GM19372 (cell line): Measurements from ENCODE around the gene RNF26.
A peak's percentile ranks its signal among the peaks of the same experiment; 100 is the strongest.
"Not testable (repeated sequence)": the region's sequence is repeated elsewhere in the genome, so short reads cannot be mapped to it uniquely, and the experiment has no call there.

Source experiments
- ATAC-seq: cut with Tn5 transposase; IDR thresholded peaks from one replicate; pipeline ENCODE4 v1.9.1; 2021; ENCODE audit warnings: mild to moderate bottlenecking, low read depth, moderate library complexity; ENCODE audit not compliant: unreplicated experiment

Gene RNF26

DNA sequence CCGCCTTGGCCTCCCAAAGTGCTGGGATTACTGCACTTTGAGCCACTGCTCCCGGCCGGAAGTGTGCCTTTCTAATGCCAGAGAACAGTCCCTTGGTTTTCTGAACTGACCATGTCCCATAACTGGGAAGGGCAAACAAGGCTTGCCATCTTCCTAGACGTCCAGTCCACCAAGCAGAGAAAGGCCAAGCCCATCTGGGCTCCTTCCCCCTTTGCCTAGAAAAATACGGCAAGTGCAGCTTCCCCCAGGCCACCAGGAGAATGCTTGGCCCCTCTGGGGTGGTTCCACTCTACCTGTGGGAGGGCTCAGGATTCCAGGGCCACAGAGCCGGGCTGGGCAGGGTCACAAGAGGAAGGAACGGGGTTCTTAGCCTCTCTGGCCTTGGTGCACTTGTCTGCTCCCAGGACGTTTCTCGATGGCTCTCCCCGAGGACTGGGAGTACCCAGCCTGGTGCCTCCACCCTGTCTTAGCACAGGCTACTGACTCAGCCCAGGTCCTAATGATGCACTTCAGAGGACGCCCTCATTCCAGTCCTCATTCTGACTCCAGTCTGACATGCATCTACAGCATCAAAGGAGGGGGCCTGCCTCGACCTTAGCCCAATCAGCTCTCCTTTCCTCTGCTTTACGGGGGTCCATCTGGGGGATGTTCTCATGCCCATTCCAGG is 46.0 kb downstream of the RNF26 start:
- no peak for ATAC-seq

DNA sequence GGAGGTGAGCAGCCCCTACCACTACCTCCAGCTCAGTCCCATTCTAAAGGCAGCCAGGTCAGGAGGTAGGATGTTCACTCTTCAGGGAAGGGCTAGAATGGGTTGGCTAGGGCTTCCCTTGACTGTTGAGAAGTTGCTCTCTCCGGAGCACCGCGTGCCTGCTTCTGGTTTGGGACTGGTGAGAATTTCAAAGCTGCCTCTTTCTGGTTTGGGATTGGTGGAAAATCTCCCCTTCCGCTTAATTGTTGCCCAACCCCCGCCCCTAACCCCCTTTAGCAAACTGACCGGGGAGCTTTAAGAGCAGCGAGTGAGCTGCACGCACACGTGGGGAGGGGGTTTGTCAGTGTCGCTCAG is 46.5 kb downstream of the RNF26 start:
- no peak for ATAC-seq

DNA sequence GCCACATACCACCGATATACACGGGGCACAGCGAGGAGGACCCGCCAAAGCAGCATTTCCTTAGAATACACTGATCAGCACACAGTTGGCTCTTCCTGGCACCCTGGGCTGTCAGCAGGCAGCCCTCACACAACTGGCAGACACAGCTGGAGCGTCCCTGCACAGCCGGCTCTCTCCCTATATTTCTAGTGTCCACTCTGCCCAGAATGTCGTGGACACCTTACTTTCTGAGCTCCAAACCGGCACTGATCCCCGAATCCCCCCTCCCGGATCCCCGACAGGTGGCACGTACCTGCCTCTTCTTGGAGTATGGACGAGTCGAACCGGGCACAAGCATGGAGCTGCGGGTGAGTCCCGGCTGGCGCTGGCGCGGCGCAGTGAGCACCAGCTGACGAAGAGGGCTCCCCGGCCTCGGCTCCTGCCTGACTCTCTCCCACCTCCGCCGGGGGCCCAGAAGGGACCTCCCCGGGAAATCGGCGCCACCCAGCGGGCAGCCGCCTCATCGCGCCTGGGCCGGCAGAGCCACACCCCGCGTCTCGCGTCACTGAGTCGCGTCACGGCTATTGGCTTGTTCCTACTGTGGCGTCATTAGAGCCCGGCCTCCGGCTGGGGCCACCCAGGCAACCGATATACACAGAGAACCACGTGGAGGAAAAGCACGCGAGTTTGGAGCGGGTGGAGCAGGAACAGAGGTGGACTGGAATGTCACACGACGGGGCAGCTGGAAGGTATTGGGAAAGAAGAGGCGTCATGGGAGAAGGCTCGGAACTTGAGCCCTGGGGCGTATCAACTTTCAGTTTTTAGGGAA is 47.1 kb downstream of the RNF26 start, which contains the start of gene USP2:
TSS of gene USP2 (minus strand) at position 510 of the 808 bp plus-strand sequence. CDS start 8,210 bp downstream, outside the sequence.
- ATAC-seq = peak; percentile 100

DNA sequence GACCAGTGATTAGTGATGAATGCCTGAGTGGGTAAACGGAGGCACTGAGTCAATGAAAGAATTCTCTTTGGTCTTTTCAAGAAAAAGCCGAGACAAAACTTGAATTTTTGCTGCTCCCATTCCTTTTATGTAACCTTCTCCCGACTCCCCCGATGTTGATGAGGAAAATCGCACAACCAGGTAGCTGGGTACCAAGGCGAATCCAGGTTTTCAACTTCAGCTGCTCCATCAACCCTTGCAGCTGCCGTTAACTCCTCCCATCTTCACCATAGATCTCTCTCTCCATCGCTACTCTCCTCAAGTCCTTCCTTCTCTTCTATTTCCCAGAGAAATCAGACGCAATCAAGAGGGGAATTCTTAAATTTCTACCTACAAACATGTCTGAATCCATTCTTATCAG is 47.8 kb downstream of the RNF26 start:
- no peak for ATAC-seq

DNA sequence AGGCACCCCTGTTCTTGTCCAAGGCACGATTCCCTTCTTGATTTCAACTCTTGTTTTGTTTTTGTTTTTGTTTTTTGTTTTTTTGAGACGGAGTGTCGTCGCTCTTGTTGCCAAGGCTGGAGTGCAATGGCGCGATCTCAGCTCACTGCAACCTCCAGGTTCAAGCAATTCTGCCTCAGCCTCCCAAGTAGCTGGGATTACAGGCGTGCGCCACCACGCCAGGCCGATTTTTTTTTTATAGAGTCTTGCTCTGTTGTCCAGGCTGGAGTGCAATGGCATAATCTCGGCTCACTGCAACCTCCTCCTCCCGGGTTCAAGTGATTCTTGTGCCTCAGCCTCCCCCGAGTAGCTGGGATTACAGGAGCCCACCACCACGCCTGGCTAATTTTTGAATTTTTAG is 48.2 kb downstream of the RNF26 start:
- ATAC-seq = not testable (repeated sequence)

DNA sequence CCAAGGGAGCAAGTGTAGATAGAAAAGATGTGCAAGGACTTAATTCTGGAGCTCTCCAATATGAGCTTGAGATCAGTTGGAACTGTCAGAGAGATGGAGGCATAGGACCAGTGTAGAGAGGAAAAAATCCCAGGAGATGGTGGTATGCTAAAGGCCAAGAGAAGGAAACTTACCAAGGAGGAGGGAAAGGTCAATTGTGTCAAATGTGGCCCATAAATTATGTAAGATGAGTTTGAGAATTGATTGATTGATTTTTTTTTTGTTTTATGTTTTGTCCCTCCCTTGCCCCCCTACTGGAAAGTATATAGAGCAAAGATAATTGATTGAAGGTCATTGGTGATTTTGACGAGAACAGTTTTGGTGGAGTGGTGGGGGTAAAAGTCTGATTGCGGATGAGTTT is 50.0 kb downstream of the RNF26 start:
- ATAC-seq = no peak
